Pancreas (tissue), 10 donors: ENCODE measurements around the gene DAD1. TPM values are rescaled to one million over a fixed set of nuclear protein-coding genes. Genes with fewer than 3 reads are reported as not detected.

Experiments
- ATAC-seq, 4 donors: fragments of 200-7000 bp; cut with Tn5 transposase; one replicate each; pipeline versions ENCODE4 v1.8.0 to v1.9.1; 2020; ENCODE audit warnings: mild to moderate bottlenecking in 4 of 4, moderate library complexity in 4 of 4
- DNase-seq, 6 donors: peaks; one replicate each; pipeline ENCODE4 v3.0.0-alpha.2; 2020
- FAIRE-seq: peaks from 2 replicates; lab custom pipeline; 2012; peaks lifted over from hg19 to GRCh38; lab: Jason Lieb, UNC
- H3K27ac ChIP-seq, 4 donors: fragments of 200-600 bp; sonication (generic); 1 replicate in 3 of 4; 2 replicates in 1 of 4; pipeline versions ENCODE4 v1.5.0 to v1.8.0; 2020
- H3K27me3 ChIP-seq, 4 donors: fragments of 200-600 bp; one replicate each; pipeline ENCODE4 v1.8.0; 2021
- H3K36me3 ChIP-seq, 3 donors: fragments of 200-600 bp; sonication (generic) in 1 of 3; one replicate each; pipeline versions ENCODE4 v1.5.0 to v1.8.0; 2020 to 2021
- H3K4me1 ChIP-seq, 3 donors: fragments of 200-600 bp; one replicate each; pipeline ENCODE4 v1.8.0; 2021
- H3K4me3 ChIP-seq, 4 donors: fragments of 200-600 bp; sonication (generic) in 2 of 4; one replicate each; pipeline versions ENCODE4 v1.5.0 to v1.8.0; 2020 to 2021
- H3K9me3 ChIP-seq, 4 donors: fragments of 200-600 bp; one replicate each; pipeline ENCODE4 v1.8.0; 2021
- CTCF ChIP-seq, 4 donors: fragments of 200-600 bp; sonication (generic) in 3 of 4; IDR thresholded peaks; one replicate each; pipeline versions ENCODE4 v1.5.0 to v1.8.0; 2021; ENCODE audit warnings: antibody characterized with exemption in 4 of 4
- WGBS, 2 donors: extraction: QIAGEN DNeasy Blood & Tissue Kit; methylation state at CpG; one replicate each; pipeline ENCODE4 v1.1.7; 2013; 5-methylcytosine and 5-hydroxymethylcytosine counted together
- intact Hi-C, 3 donors: fragments of 100-400 bp; cut with DNase I; formaldehyde crosslinking; loops; one replicate each; pipeline versions ENCODE4 v1.11.1 to v1.14.2; 2022
- polyA plus RNA-seq, 2 donors: library from polyadenylated mRNA; stranded (reverse); fragments of 200-250 nt; gene quantifications; one replicate each; pipeline ENCODE4 v1.2.3, GENCODE V29; 2013
- total RNA-seq, 6 donors: library from RNA; stranded (reverse); fragmentation: NEBNext Ultra II Directional in 4 of 6; extraction: Animal tissue kit (Norgen Biotek cat#: 25700) in 4 of 6; gene quantifications; one replicate each; pipeline versions ENCODE4 v1.2.1 to v1.2.4, GENCODE V29; 2021 to 2023
- donor health status: healthy with polysubstance abuse.
- donor health status: DM: no; HTN: no; CAD: no; lungs with moderate emphysema.
- donor health status: DM: no; HTN: no; CAD: no.
- donor health status: control.
- donor health status: control.
- donor health status: Bipolar disorder and iron deficiency.
- donor health status: DM: yes; HTN: yes; CAD: no.
- donor health status: DM: no; HTN: no; CAD: no.
- donor health status: DM: no; HTN: no; CAD: no.
- donor health status: DM: yes; HTN: yes; CAD: no.

Gene DAD1
- total and polyA plus RNA-seq, 8 donors: 58.2 to 178 (median 85.2) TPM

- no peaks in the 10 kb centered on the region for H3K27me3 ChIP-seq
- intact Hi-C loops: loop anchor here in 1 of 3 donors (10.0 kb wide), 1 partner anchor 72 kb away; the partner anchor contains the start of gene OR6J1
- H3K36me3 ChIP-seq: peaks cover 0 to 8% (median 0%) of the 10 kb centered on the region in 3 donors
- 32 to 43% methylated on average over 1 of the region's 1 CpG for WGBS, 2 donors
- no peak for DNase-seq
- FAIRE-seq: no peak
- ATAC-seq: peak; percentile 64 to 83 (median 72)
- no peaks in the 10 kb centered on the region for H3K9me3 ChIP-seq
- no peak overlapping the region for H3K4me3 ChIP-seq
- peak overlapping the region in 2 of 4 donors; percentile 54 to 77 for H3K27ac ChIP-seq
- peaks cover 5 to 29% (median 15%) of the 10 kb centered on the region in 3 donors for H3K4me1 ChIP-seq
- no peak for TF ChIP-seq CTCF (IDR thresholded peaks at IDR 0.05)
Measured at GRCh38 chr14:22572562-22573058, 16.4 kb downstream of the DAD1 start.

- Histone ChIP-seq H3K36me3 (peaks cover 0 to 8% (median 0%) of the 10 kb centered on the region in 3 donors), H3K4me3 (no peak overlapping the region), H3K9me3 (no peaks in the 10 kb centered on the region), H3K4me1 (peaks cover 8 to 38% (median 22%) of the 10 kb centered on the region in 3 donors), H3K27ac (peak overlapping the region in 2 of 4 donors; percentile 52 to 70), H3K27me3 (no peaks in the 10 kb centered on the region)
- peak; percentile 75 to 90 (median 86) for ATAC-seq
- FAIRE-seq: peak; percentile 49
- 22 to 25% methylated on average over 8 of the region's 8 CpGs for WGBS, 2 donors
- peak; percentile 61 to 87 (median 76) for TF ChIP-seq CTCF (IDR thresholded peaks at IDR 0.05)
- peak in 3 of 6 donors; percentile 53 to 78 (median 77) for DNase-seq
- intact Hi-C loops: loop anchor here in 1 of 3 donors (10.0 kb wide), 1 partner anchor 74 kb away; the partner anchor contains the start of gene OR6J1
Measured at GRCh38 chr14:22570132-22570949, 18.7 kb downstream of the DAD1 start.

DNA sequence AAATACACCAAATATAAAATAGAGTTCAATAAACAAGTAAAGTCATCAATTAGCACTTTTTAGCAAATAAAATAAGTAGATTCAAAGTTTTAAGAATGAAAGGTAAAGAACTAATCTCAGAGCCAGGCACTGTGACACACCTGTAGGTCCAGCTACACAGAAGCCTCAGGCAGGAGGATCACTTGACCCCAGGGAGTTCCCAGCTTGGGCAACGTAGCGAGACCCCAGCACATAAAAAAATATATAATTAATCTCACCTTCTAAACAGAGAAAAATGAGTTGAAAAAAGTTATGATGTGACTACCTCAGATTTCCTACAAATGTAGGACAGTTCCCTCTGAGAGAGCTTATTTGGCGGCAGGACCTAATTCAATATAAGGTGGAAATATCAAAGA lies 19.3 kb downstream of the DAD1 start:
- Histone ChIP-seq H3K27ac (peak overlapping the region in 1 of 4 donors; percentile 70), H3K9me3 (no peaks in the 10 kb centered on the region), H3K27me3 (no peaks in the 10 kb centered on the region), H3K4me1 (peaks cover 8 to 40% (median 22%) of the 10 kb centered on the region in 3 donors), H3K4me3 (no peak overlapping the region), H3K36me3 (peaks cover 0 to 13% (median 0%) of the 10 kb centered on the region in 3 donors)
- TF ChIP-seq CTCF (IDR thresholded peaks at IDR 0.05): no peak
- ATAC-seq (no peak), FAIRE-seq (no peak), DNase-seq (no peak)
- intact Hi-C loops: loop anchor here in 1 of 3 donors (10.0 kb wide), 1 partner anchor 75 kb away; the partner anchor contains the start of gene OR6J1
- WGBS, 2 donors: 68 to 73% methylated on average over 3 of the region's 3 CpGs

DNA sequence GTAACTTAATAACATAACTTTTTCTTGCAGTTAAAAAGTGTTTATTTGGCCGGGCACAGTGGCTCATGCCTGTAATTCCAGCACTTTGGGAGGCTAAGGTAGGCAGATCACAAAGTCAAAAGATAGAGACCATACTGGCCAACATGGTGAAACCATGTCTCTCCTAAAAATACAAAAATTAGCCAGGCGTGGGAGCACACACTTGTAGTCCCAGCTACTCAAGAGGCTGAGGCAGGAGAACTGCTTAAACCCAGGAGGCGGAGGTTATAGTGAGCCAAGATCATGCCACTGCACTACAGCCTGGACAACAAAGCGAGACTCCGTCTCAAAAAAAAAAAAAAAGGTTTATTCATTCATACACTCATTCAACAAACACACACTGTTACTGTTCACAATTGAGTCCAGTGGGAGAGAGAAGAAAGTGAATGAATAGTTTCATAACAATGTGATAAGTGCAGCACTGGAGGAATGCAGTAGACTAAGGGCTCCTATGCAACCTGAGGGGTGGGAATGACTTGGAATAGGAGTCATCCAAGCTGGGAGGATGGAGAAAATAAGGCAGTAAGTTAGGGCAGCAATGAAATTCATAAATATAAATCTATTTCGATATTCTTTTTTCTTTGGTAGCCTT lies 19.8 kb downstream of the DAD1 start:
- no peaks in the 10 kb centered on the region for H3K27me3 ChIP-seq
- intact Hi-C loops: no loop called here
- H3K9me3 ChIP-seq: no peaks in the 10 kb centered on the region
- no peak overlapping the region for H3K4me3 ChIP-seq
- ATAC-seq (no peak), FAIRE-seq (no peak), DNase-seq (no peak)
- WGBS, 2 donors: 79% methylated on average over 6 of the region's 6 CpGs
- peaks cover 0 to 18% (median 0%) of the 10 kb centered on the region in 3 donors for H3K36me3 ChIP-seq
- H3K27ac ChIP-seq: peak overlapping the region in 1 of 4 donors; percentile 70
- TF ChIP-seq CTCF (IDR thresholded peaks at IDR 0.05): no peak
- H3K4me1 ChIP-seq: peaks cover 8 to 40% (median 22%) of the 10 kb centered on the region in 3 donors
